Glutamatergic neuron (in vitro differentiated cells): ENCODE data around the gene TBC1D22A. TPM values are rescaled to one million over a fixed set of nuclear protein-coding genes. Genes with fewer than 3 reads are reported as not detected.

Experiments used
- DNase-seq: peaks from one replicate; pipeline ENCODE4 v3.0.0; 2022
- H3K27ac Mint-ChIP-seq: one replicate; pipeline ENCODE4 v1.8.0; 2020; ENCODE audit warnings: mild to moderate bottlenecking, mixed read lengths, inconsistent platforms; ENCODE audit not compliant: unreplicated experiment
- H3K27me3 Mint-ChIP-seq: one replicate; pipeline ENCODE4 v1.8.0; 2020; ENCODE audit warnings: mild to moderate bottlenecking, moderate library complexity, mixed read lengths, inconsistent platforms; ENCODE audit not compliant: unreplicated experiment
- H3K36me3 Mint-ChIP-seq: one replicate; pipeline ENCODE4 v1.8.0; 2020; ENCODE audit warnings: mild to moderate bottlenecking, mixed read lengths, inconsistent platforms; ENCODE audit not compliant: unreplicated experiment
- H3K4me1 Mint-ChIP-seq: one replicate; pipeline ENCODE4 v1.8.0; 2020; ENCODE audit warnings: mild to moderate bottlenecking, low read depth, mixed read lengths, inconsistent platforms; ENCODE audit not compliant: unreplicated experiment
- H3K4me3 Mint-ChIP-seq: one replicate; pipeline ENCODE4 v1.8.0; 2020; ENCODE audit warnings: mild to moderate bottlenecking, mixed read lengths, inconsistent platforms; ENCODE audit not compliant: unreplicated experiment
- H3K9me3 Mint-ChIP-seq: one replicate; pipeline ENCODE4 v1.8.0; 2020; ENCODE audit warnings: mild to moderate bottlenecking, moderate library complexity, mixed read lengths, inconsistent platforms; ENCODE audit not compliant: unreplicated experiment
- total RNA-seq: library from RNA; stranded (reverse); fragmentation: NEBNext Ultra II Directional; extraction: Animal tissue kit (Norgen Biotek cat#: 25700); gene quantifications from one replicate; pipeline ENCODE4 v1.2.1, GENCODE V29; 2021; ENCODE audit not compliant: unreplicated experiment
- TF ChIP-seq, protein P1 (sequence below): fragments of 200-600 bp; sonication (generic); IDR thresholded peaks from one replicate; pipeline ENCODE4 v1.5.0; 2021; ENCODE audit not compliant: partially characterized antibody, unreplicated experiment

TBC1D22A gene
- total RNA-seq, 1 donor from 2014 or later = 23.0 TPM

DNA sequence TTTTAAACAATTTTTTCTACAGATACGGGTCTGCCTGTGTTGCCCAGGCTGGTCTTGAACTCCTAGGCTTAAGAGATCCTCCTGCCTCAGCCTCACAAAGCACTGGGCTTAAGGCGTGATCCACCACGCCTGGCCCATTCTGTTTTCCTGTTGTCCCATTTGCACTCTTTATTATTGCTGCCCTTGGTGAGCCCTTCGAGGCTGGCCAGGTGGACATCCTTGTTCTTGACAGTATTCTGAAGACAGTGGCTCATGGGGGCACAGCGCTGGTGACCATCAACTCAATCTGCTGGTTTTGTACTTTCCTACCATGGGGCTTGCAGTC, 35.6 kb downstream of the TBC1D22A start:
- H3K27me3 Mint-ChIP-seq = peaks cover 10% of the 10 kb centered on the region
- peaks cover 4% of the 10 kb centered on the region for H3K9me3 Mint-ChIP-seq
- no peak overlapping the region for H3K27ac Mint-ChIP-seq
- no peaks in the 10 kb centered on the region for H3K36me3 Mint-ChIP-seq
- H3K4me3 Mint-ChIP-seq = no peak overlapping the region
- TF ChIP-seq, protein P1, sequence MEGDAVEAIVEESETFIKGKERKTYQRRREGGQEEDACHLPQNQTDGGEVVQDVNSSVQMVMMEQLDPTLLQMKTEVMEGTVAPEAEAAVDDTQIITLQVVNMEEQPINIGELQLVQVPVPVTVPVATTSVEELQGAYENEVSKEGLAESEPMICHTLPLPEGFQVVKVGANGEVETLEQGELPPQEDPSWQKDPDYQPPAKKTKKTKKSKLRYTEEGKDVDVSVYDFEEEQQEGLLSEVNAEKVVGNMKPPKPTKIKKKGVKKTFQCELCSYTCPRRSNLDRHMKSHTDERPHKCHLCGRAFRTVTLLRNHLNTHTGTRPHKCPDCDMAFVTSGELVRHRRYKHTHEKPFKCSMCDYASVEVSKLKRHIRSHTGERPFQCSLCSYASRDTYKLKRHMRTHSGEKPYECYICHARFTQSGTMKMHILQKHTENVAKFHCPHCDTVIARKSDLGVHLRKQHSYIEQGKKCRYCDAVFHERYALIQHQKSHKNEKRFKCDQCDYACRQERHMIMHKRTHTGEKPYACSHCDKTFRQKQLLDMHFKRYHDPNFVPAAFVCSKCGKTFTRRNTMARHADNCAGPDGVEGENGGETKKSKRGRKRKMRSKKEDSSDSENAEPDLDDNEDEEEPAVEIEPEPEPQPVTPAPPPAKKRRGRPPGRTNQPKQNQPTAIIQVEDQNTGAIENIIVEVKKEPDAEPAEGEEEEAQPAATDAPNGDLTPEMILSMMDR = no peak
- DNase-seq = no peak
- H3K4me1 Mint-ChIP-seq = peaks cover 10% of the 10 kb centered on the region

DNA sequence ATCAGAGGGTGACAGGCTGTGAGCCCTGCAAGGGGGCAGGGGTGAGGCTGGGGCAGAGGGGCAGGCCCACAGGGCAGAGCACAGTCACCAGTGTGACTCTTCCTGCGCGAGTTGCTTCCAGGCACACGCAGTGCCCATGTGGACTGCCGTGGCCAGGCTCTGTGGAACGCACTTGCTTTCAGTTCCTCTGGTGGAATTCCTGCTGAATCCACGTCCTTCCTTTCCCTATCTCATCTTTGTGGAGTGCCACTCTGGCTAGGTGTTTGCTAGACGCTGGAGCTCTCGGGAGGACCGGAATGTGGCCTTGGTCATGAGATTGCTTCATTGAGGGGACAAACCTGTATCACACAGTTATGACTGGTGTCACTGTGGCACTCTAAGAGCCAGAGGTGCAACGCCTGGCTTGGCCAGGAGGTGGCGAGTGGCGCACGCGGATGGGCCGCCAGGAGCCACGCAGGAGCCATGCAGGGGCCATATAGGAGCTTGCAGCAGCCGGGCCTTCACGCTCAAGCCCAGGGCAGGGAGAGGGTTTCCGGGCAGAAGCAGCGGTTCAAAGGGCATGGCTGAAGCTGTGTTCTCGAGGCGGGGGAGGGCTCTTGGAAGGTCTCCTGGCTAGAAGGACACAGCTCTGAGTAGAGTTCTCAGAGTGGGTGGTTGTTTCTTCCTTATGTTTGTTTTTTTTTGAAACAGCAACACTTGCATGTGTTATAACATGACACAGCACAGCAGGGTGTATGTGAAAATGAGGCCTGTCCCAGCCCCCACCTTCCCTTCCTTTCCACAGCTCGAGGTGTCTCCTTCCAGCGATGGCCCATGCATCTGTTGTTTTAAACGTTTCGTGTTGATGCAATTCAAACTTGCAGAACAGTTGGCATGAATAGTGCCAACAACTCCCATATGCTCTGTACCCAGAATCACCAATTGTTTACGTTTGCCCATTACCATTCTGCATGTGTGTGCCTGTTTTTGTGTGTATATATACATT, 36.2 kb downstream of the TBC1D22A start:
- Mint-ChIP-seq H3K27me3 (peaks cover 8% of the 10 kb centered on the region), H3K4me3 (no peak overlapping the region), H3K9me3 (peaks cover 4% of the 10 kb centered on the region), H3K36me3 (no peaks in the 10 kb centered on the region), H3K4me1 (peaks cover 11% of the 10 kb centered on the region), H3K27ac (no peak overlapping the region)
- DNase-seq = peak; percentile 93
- TF ChIP-seq, protein P1 = peak; percentile 92

DNA sequence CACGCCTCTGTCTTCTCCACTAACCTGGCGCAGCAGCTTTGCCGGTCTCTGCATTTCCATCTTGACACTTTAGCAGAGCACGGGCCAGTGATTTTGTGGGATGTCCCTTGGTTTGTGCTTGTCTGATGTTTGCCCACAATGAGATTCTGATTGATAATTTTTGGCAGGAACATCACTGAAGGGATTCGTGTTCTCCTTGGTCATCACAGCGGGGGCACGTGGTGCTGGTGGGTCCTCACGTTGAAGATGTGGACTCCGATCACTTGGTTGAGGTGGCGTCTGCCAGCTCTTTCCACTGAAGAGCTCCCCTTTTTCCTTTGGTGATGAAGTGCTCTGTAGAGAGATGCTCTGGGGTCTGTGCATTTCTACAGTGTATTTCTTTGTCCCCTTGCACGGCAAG, 37.2 kb downstream of the TBC1D22A start:
- Mint-ChIP-seq H3K4me1 (peaks cover 13% of the 10 kb centered on the region), H3K36me3 (no peaks in the 10 kb centered on the region), H3K9me3 (peaks cover 6% of the 10 kb centered on the region), H3K4me3 (no peak overlapping the region), H3K27ac (no peak overlapping the region), H3K27me3 (peaks cover 8% of the 10 kb centered on the region)
- no peak for DNase-seq
- TF ChIP-seq, protein P1 = no peak

DNA sequence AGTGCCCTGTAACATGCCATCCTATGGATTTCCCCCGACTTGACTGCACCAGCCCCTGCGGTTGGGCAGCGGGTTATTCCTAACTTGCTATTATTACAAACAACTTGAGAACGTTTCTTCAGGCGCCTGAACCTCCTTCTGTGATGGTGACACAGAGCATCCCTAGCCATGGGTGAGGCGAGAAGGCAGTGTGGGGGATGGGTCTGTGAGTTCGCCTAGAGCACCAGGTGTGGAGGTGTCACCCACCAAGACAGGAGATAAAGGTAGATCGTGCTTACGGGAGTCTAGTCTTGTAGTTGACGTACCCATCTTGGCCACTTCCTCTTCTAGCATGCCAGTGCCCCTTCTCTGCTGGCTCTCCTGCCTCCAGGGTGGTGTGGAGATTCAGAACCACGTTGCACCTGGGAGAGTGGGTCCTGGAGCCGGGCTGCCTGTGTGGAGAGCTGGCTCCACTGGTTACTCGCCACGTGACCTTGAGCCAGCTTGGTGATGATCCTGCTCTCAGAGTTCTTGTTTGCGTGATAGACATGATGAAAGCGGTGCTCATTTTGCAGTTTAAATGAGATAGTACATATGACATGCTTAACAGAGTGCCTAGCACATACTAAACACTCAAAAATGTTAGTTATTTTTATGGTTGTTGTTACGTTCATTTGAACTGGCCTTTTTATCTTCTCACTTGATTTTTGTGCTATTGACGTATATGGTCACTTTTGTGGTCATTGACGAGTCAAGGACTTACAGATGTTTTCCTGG, 37.8 kb downstream of the TBC1D22A start:
- DNase-seq = no peak
- Mint-ChIP-seq H3K4me3 (no peak overlapping the region), H3K9me3 (peaks cover 7% of the 10 kb centered on the region), H3K27me3 (peaks cover 10% of the 10 kb centered on the region), H3K27ac (no peak overlapping the region), H3K36me3 (no peaks in the 10 kb centered on the region), H3K4me1 (peaks cover 13% of the 10 kb centered on the region)
- TF ChIP-seq, protein P1 = no peak
